ENCODE results near the gene EIF4H.

The EIF4H gene

GRCh38 chr7:74182453-74183090, 8.4 kb downstream of the EIF4H start:
- no peak for TF ChIP-seq CTCF (IDR thresholded peaks at IDR 0.05)
- DNase-seq (ENCODE audit: low spot score), result no peak
- no peak overlapping the region for H3K27ac ChIP-seq

GRCh38 chr7:74183142-74183541, 9.0 kb downstream of the EIF4H start:
- no peak for TF ChIP-seq CTCF (IDR thresholded peaks at IDR 0.05)
- Histone ChIP-seq H3K27ac (peak overlapping the region in 1 of 2 donors; percentile 46), H3K4me3 (peak overlapping the region; percentile 10)
- no peak for DNase-seq (ENCODE audit: low spot score)

More at GRCh38 chr7:74182453-74183090, 8.4 kb downstream of the EIF4H start:
- H3K4me3 ChIP-seq, result peak overlapping the region; percentile 10

- DNase-seq (ENCODE audit: low spot score), result no peak
- Histone ChIP-seq H3K4me3 (no peak overlapping the region), H3K27ac (peak overlapping the region; percentile 14 to 46)
- TF ChIP-seq CTCF (IDR thresholded peaks at IDR 0.05), result no peak
Observed at GRCh38 chr7:74183653-74184450, 9.7 kb downstream of the EIF4H start.

- H3K27ac ChIP-seq, result no peak overlapping the region
- no peak for TF ChIP-seq CTCF (IDR thresholded peaks at IDR 0.05)
- H3K4me3 ChIP-seq, result no peak overlapping the region
- no peak for DNase-seq (ENCODE audit: low spot score)
Observed at GRCh38 chr7:74185016-74185415, 10.9 kb downstream of the EIF4H start.

GRCh38 chr7:74185636-74186035, 11.5 kb downstream of the EIF4H start:
- no peak overlapping the region for H3K4me3 ChIP-seq
- H3K27ac ChIP-seq, result peak overlapping the region in 1 of 2 donors; percentile 37
- DNase-seq (ENCODE audit: low spot score), result no peak
- TF ChIP-seq CTCF (IDR thresholded peaks at IDR 0.05), result no peak

- TF ChIP-seq CTCF (IDR thresholded peaks at IDR 0.05), result no peak
- H3K27ac ChIP-seq, result peak overlapping the region in 1 of 2 donors; percentile 16
- H3K4me3 ChIP-seq, result peak overlapping the region; percentile 18
- no peak for DNase-seq (ENCODE audit: low spot score)
Observed at GRCh38 chr7:74187915-74188675, 13.9 kb downstream of the EIF4H start.
